ENCODE data around the gene PARD6G.

DNA sequence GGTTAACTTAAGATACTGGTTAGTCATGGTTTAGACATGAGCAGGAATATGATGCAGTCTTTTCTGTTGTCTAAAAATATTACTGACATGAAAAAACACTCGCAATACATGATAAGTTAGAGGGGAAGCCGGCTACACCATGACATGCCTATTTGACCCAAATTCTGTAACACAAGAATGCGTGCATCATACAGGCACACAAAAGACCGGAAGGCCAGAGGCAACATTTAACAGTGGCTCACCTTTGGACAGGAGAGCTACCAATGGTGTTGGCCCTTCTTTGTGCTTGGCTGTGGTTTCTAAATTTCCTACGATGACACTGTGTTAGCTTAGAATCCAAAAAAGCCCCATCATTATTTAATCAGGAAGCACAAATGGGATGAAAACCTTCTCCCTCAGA, 4.1 kb downstream of the PARD6G start:
- TF ChIP-seq, protein P1, sequence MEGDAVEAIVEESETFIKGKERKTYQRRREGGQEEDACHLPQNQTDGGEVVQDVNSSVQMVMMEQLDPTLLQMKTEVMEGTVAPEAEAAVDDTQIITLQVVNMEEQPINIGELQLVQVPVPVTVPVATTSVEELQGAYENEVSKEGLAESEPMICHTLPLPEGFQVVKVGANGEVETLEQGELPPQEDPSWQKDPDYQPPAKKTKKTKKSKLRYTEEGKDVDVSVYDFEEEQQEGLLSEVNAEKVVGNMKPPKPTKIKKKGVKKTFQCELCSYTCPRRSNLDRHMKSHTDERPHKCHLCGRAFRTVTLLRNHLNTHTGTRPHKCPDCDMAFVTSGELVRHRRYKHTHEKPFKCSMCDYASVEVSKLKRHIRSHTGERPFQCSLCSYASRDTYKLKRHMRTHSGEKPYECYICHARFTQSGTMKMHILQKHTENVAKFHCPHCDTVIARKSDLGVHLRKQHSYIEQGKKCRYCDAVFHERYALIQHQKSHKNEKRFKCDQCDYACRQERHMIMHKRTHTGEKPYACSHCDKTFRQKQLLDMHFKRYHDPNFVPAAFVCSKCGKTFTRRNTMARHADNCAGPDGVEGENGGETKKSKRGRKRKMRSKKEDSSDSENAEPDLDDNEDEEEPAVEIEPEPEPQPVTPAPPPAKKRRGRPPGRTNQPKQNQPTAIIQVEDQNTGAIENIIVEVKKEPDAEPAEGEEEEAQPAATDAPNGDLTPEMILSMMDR (IDR thresholded peaks at IDR 0.05), result no peak
- no peak for TF ChIP-seq POLR2A (IDR thresholded peaks at IDR 0.05)
